ENCODE results near the gene LMTK3. TPM values are rescaled to one million over a fixed set of nuclear protein-coding genes. Genes with fewer than 3 reads are reported as not detected.
A peak's percentile ranks its signal among the peaks of the same experiment; 100 is the strongest.
"Not testable (repeated sequence)": the region's sequence is repeated elsewhere in the genome, so short reads cannot be mapped to it uniquely, and the experiment has no call there.

Gene LMTK3
- polyA plus RNA-seq, 3 donors = 1.8 to 3.8 (median 3.6) TPM

DNA sequence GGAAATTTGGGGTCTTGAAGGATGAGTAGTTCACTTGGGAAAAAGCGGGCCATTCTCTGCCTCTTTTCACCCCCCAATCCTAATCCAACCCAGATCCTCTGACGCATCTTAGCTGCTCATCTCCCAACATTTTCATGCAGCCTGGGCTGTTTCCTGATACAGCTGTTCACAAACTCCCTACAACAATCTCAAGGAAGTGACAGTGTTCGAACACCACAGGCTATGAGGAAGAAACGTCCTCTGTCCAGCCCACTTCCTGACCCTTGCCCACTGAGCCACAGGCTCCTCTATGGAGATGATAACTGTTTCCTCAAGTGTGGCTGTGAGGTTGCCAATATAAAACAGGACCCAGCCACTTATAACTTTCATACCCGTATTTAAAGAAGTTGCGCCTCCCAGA, 16.2 kb downstream of the LMTK3 start:
- DNase-seq (ENCODE audit: extremely low read depth in 1 of 11, low read depth in 9 of 11, low spot score in 4 of 11) = no peak

- DNase-seq (ENCODE audit: extremely low read depth in 1 of 11, low read depth in 9 of 11, low spot score in 4 of 11) = no peak
Measured at GRCh38 chr19:48493718-48494401, 17.8 kb downstream of the LMTK3 start.

GRCh38 chr19:48492925-48493717, 18.5 kb downstream of the LMTK3 start:
- peak in 9 of 11 donors; percentile 62 to 91 (median 80) for DNase-seq (ENCODE audit: extremely low read depth in 1 of 11, low read depth in 9 of 11, low spot score in 4 of 11)

GRCh38 chr19:48491793-48492123, 19.9 kb downstream of the LMTK3 start:
- DNase-seq (ENCODE audit: extremely low read depth in 1 of 11, low read depth in 9 of 11, low spot score in 4 of 11) = no peak

GRCh38 chr19:48490981-48491792, 20.4 kb downstream of the LMTK3 start:
- DNase-seq (ENCODE audit: extremely low read depth in 1 of 11, low read depth in 9 of 11, low spot score in 4 of 11) = no peak

GRCh38 chr19:48489608-48490216, 21.9 kb downstream of the LMTK3 start:
- DNase-seq (ENCODE audit: extremely low read depth in 1 of 11, low read depth in 9 of 11, low spot score in 4 of 11) = peak in 1 of 11 donors; percentile 52

DNA sequence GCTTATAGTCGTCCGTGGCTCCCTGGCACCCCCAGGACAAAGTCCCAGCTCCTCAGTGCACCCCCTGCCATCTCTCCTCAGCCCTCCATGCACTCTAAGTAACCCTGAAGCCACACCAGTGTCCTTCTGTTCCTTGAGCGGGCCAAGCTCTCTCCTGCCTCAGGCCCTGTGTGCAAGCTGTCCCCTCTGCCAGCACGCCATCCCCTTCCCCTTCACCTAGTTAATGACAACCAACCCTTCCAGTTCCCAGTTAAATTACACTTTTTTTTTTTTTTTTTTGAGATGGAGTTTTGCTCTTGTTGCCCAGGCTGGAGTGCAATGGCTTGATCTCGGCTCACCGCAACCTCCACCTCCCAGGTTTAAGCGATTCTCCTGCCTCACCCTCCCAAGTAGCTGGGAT, 23.2 kb downstream of the LMTK3 start:
- not testable (repeated sequence) for DNase-seq (ENCODE audit: extremely low read depth in 1 of 11, low read depth in 9 of 11, low spot score in 4 of 11)

DNA sequence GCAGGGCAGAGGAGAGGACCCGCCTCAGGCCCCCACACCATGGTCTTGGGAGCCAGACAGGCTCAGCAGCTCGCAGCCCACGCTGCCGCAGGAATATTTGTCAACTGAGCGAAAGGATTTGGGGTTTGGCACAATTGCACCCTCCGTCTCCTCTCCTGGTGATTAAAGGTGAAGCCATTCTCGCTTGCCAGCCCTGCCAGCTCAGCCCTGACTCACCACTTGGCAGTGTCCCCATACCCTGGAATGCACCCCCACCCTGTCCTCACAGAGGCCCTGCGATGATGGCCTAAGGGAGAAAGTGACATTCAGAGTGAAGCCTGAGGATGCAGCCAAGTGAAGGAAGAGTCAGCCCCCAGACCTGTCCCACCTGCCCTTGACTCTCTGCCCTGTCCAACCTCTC, 23.7 kb downstream of the LMTK3 start:
- DNase-seq (ENCODE audit: extremely low read depth in 1 of 11, low read depth in 9 of 11, low spot score in 4 of 11) = no peak

- no peak for DNase-seq (ENCODE audit: extremely low read depth in 1 of 11, low read depth in 9 of 11, low spot score in 4 of 11)
Measured at GRCh38 chr19:48487544-48487943, 24.1 kb downstream of the LMTK3 start.

DNA sequence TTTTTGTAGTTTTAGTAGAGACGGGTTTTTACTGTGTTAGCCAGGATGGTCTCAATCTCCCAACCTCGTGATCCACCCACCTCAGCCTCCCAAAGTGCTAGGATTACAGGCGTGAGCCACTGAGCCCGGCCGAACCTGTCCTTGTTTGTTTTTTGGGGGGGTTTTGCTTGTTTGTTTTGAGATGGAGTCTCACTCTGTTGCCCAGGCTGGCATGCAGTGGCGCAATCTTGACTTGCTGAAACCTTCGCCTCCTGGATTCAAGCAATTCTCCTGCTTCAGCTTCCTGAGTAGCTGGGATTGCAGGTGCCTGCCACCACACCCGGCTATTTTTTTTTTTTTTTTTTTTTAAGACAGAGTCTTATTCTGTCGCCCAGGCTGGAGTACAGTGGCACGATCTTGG, 24.9 kb downstream of the LMTK3 start:
- DNase-seq (ENCODE audit: extremely low read depth in 1 of 11, low read depth in 9 of 11, low spot score in 4 of 11) = not testable (repeated sequence)

GRCh38 chr19:48484931-48485612, 26.6 kb downstream of the LMTK3 start:
- DNase-seq (ENCODE audit: extremely low read depth in 1 of 11, low read depth in 9 of 11, low spot score in 4 of 11) = no peak

GRCh38 chr19:48484247-48484893, 27.3 kb downstream of the LMTK3 start:
- no peak for DNase-seq (ENCODE audit: extremely low read depth in 1 of 11, low read depth in 9 of 11, low spot score in 4 of 11)

DNA sequence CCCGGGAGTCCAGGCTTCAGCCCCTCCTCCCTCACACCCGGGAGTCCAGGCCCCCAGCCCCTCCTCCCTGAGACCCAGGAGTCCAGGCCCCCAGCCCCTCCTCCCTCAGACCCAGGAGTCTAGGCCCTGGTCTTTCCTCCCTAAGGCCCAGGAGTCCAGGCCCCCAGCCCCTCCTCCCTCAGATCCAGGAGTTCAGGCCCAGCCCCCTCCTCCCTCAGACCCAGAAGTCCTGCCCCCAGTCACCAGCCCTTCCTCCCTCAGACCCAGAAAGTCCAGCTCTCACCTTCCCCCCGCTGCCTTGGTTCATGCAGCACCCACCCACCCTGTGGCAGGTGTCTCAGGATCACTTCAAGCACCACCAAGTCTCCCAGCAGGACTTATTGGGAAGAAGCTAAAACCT, 28.3 kb downstream of the LMTK3 start:
- no peak for DNase-seq (ENCODE audit: extremely low read depth in 1 of 11, low read depth in 9 of 11, low spot score in 4 of 11)

DNA sequence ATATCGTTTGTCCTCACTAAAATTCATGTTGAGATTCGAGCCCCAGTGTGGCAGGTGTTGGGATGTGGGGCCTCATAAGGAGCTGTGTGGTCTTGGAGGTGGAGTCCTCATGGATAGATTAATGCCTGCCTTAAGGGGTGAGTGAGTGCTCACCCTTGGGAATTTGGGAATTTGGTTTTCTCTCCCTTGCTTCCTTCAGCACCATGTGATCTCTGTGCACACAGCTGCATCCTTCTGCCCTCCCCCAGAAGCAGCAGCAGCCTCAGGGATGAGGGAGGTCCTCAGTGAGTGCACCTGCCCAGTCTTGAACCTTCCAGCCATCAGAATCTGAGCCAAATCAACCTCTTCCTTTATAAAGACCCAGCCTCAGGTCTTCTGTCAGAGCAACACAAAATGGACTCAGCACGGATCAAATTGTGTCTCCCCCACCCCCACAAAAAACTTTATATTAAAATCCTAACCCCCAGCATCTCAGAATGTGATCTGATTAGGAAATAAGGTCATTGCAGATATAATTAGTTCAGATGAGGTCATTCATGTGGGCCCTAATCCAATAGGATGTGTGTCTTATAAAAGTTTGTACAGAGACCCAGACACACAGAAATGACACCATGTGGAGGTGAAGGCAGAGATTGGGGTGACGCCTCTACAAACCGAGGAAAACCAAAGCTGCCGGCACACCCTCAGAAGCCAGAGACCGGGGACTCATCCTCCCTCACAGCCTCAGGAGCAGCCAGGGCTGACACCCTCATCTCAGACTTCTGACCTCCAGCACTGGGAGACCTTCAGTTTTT, 29.6 kb downstream of the LMTK3 start:
- no peak for DNase-seq (ENCODE audit: extremely low read depth in 1 of 11, low read depth in 9 of 11, low spot score in 4 of 11)

GRCh38 chr19:48480558-48481500, 30.8 kb downstream of the LMTK3 start:
- DNase-seq (ENCODE audit: extremely low read depth in 1 of 11, low read depth in 9 of 11, low spot score in 4 of 11) = peak in 1 of 11 donors; percentile 35

GRCh38 chr19:48480183-48480557, 31.5 kb downstream of the LMTK3 start:
- peak in 2 of 11 donors; percentile 44 to 55 for DNase-seq (ENCODE audit: extremely low read depth in 1 of 11, low read depth in 9 of 11, low spot score in 4 of 11)

DNA sequence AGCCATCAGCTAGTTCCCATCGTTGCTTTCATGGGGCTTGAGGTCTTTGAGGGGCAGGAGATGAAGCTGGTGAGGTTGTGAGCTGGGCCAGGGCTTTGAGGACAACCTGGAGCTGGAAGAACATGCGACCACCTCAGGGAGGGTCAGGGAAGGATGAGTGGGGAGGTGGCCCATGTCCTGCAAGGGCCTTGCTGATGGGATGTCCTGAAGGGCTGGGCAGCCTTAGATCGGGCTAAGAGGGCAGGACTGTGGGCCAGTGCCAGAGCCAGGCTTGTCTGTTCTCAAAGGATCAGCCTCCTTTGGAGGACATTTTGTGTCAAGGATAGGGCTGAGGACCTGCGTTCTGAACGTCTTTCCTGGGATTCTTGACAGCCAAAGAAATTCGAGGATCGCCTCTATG, 31.9 kb downstream of the LMTK3 start:
- DNase-seq (ENCODE audit: extremely low read depth in 1 of 11, low read depth in 9 of 11, low spot score in 4 of 11) = no peak

Data from renal cortex interstitium (tissue), 11 donors.